H9 (cell line): ENCODE results near the gene SUPT3H. TPM values are rescaled to one million over a fixed set of nuclear protein-coding genes. Genes with fewer than 3 reads are reported as not detected.

Source experiments
- DNase-seq: peaks from one replicate; pipeline ENCODE4 v3.0.0-alpha.2; 2017
- H2AFZ ChIP-seq: one replicate; pipeline ENCODE4 v1.6.1; 2013; ENCODE audit warnings: mild to moderate bottlenecking, low read length, control low read depth, moderate library complexity
- H2AK5ac ChIP-seq: 2 replicates; pipeline ENCODE4 v1.6.1; 2013; ENCODE audit warnings: low read length, control low read depth, mixed read lengths; ENCODE audit not compliant: insufficient read length
- H2BK120ac ChIP-seq: one replicate; pipeline ENCODE4 v1.6.1; 2013; ENCODE audit warnings: low read depth, mild to moderate bottlenecking, low read length, control low read depth, inconsistent platforms; ENCODE audit not compliant: poor library complexity, severe bottlenecking
- H2BK12ac ChIP-seq: 2 replicates; pipeline ENCODE4 v1.6.1; 2013; ENCODE audit warnings: low read length, control low read depth, mixed read lengths, low read depth; ENCODE audit not compliant: insufficient read length
- H2BK15ac ChIP-seq: 2 replicates; pipeline ENCODE4 v1.6.1; 2013; ENCODE audit warnings: low read depth, low read length, control low read depth
- H2BK20ac ChIP-seq: one replicate; pipeline ENCODE4 v1.6.1; 2013; ENCODE audit warnings: low read depth, mild to moderate bottlenecking, low read length, control low read depth, inconsistent platforms; ENCODE audit not compliant: poor library complexity, severe bottlenecking
- H2BK5ac ChIP-seq: 2 replicates; pipeline ENCODE4 v1.6.1; 2013; ENCODE audit warnings: low read length, control low read depth, mixed read lengths; ENCODE audit not compliant: insufficient read length
- H3K14ac ChIP-seq: 2 replicates; pipeline ENCODE4 v1.6.1; 2013; ENCODE audit warnings: low read length, control low read depth; ENCODE audit not compliant: insufficient read depth
- H3K18ac ChIP-seq: 2 replicates; pipeline ENCODE4 v1.6.1; 2013; ENCODE audit warnings: low read depth, mild to moderate bottlenecking, mixed read lengths, low read length, control low read depth; ENCODE audit not compliant: insufficient read length
- H3K23ac ChIP-seq: 2 replicates; pipeline ENCODE4 v1.6.1; 2013; ENCODE audit warnings: low read length, control low read depth, mixed read lengths, low read depth; ENCODE audit not compliant: insufficient read length
- H3K23me2 ChIP-seq: 2 replicates; pipeline ENCODE4 v1.6.1; 2013; ENCODE audit warnings: low read depth, mild to moderate bottlenecking, mixed read lengths, low read length, control low read depth; ENCODE audit not compliant: insufficient read length, poor library complexity, severe bottlenecking
- H3K27ac ChIP-seq: 2 replicates; pipeline ENCODE4 v1.5.1; 2013; ENCODE audit warnings: low read length, control low read depth, mixed read lengths, low read depth; ENCODE audit not compliant: insufficient read length
- H3K27me3 ChIP-seq: 2 replicates; pipeline ENCODE4 v1.6.1; 2013; ENCODE audit warnings: low read length, control low read depth, inconsistent platforms; ENCODE audit not compliant: insufficient read depth
- H3K4ac ChIP-seq: 2 replicates; pipeline ENCODE4 v1.6.1; 2013; ENCODE audit warnings: low read depth, mild to moderate bottlenecking, control low read depth, inconsistent platforms, low read length, moderate library complexity
- H3K4me1 ChIP-seq: 2 replicates; pipeline ENCODE4 v1.6.1; 2013; ENCODE audit warnings: low read length, control low read depth, inconsistent platforms; ENCODE audit not compliant: insufficient read depth
- H3K4me2 ChIP-seq: 2 replicates; pipeline ENCODE4 v1.6.1; 2013; ENCODE audit warnings: low read length, control low read depth, mixed read lengths; ENCODE audit not compliant: insufficient read length, insufficient read depth
- H3K56ac ChIP-seq: 2 replicates; pipeline ENCODE4 v1.6.1; 2013; ENCODE audit warnings: low read depth, mild to moderate bottlenecking, mixed read lengths, low read length, control low read depth; ENCODE audit not compliant: insufficient read length
- H3K79me1 ChIP-seq: 2 replicates; pipeline ENCODE4 v1.6.1; 2013; ENCODE audit warnings: low read depth, mild to moderate bottlenecking, moderate library complexity, low read length, control low read depth, inconsistent platforms; ENCODE audit not compliant: insufficient read depth, poor library complexity, severe bottlenecking
- H3K79me2 ChIP-seq: 2 replicates; pipeline ENCODE4 v1.6.1; 2013; ENCODE audit warnings: low read length, control low read depth, inconsistent platforms; ENCODE audit not compliant: insufficient read depth
- H3K9ac ChIP-seq: 2 replicates; pipeline ENCODE4 v1.6.1; 2013; ENCODE audit warnings: low read length, control low read depth, mixed read lengths; ENCODE audit not compliant: insufficient read length; ENCODE audit errors: extremely low read depth
- H3K9me3 ChIP-seq: one replicate; pipeline ENCODE4 v1.6.1; 2013; ENCODE audit warnings: low read depth, low read length, inconsistent platforms; ENCODE audit not compliant: control insufficient read depth
- H3T11ph ChIP-seq: one replicate; pipeline ENCODE4 v1.6.1; 2013; ENCODE audit warnings: mild to moderate bottlenecking, low read length, control low read depth, inconsistent platforms
- H4K20me1 ChIP-seq: one replicate; pipeline ENCODE4 v1.6.1; 2013; ENCODE audit not compliant: control insufficient read depth, insufficient read length, insufficient read depth
- H4K5ac ChIP-seq: 2 replicates; pipeline ENCODE4 v1.6.1; 2013; ENCODE audit warnings: low read depth, mild to moderate bottlenecking, mixed read lengths, low read length, control low read depth; ENCODE audit not compliant: insufficient read length
- H4K8ac ChIP-seq: replicated peaks from 2 replicates; pipeline ENCODE4 v1.6.1; 2013; ENCODE audit warnings: low read length, control low read depth, mixed read lengths, low read depth; ENCODE audit not compliant: insufficient read length
- H4K91ac ChIP-seq: 2 replicates; pipeline ENCODE4 v1.6.1; 2013; ENCODE audit warnings: low read depth, mild to moderate bottlenecking, moderate library complexity, mixed read lengths, low read length, control low read depth; ENCODE audit not compliant: insufficient read length
- H3K27ac Mint-ChIP-seq, 3 experiments: 2 replicates in 2 of 3; 3 replicates in 1 of 3; pipeline ENCODE4 v1.8.0; 2020 to 2021; ENCODE audit warnings: mixed read lengths in 3 of 3, mild to moderate bottlenecking in 1 of 3, moderate library complexity in 1 of 3
- H3K27me3 Mint-ChIP-seq: 2 replicates; pipeline ENCODE4 v1.8.0; 2021; ENCODE audit warnings: low read depth, mild to moderate bottlenecking, moderate library complexity, mixed read lengths
- H3K36me3 Mint-ChIP-seq, 3 experiments: 2 replicates in 2 of 3; 3 replicates in 1 of 3; pipeline ENCODE4 v1.8.0; 2020 to 2021; ENCODE audit warnings: low read depth in 3 of 3, mixed read lengths in 3 of 3; ENCODE audit not compliant: insufficient read depth in 1 of 3
- H3K4me1 Mint-ChIP-seq, 2 experiments: 2 replicates each; pipeline ENCODE4 v1.8.0; 2020; ENCODE audit warnings: mixed read lengths in 2 of 2
- H3K4me3 Mint-ChIP-seq, 2 experiments: 2 replicates in 1 of 2; 3 replicates in 1 of 2; pipeline ENCODE4 v1.8.0; 2020 to 2021; ENCODE audit warnings: mild to moderate bottlenecking in 2 of 2, mixed read lengths in 2 of 2, moderate library complexity in 1 of 2
- H3K9me3 Mint-ChIP-seq, 2 experiments: 2 replicates in 1 of 2; 3 replicates in 1 of 2; pipeline ENCODE4 v1.8.0; 2020; ENCODE audit warnings: mild to moderate bottlenecking in 2 of 2, mixed read lengths in 2 of 2, moderate library complexity in 1 of 2
- WGBS: extraction: QIAGEN DNeasy Blood & Tissue Kit; methylation state at CpG from one replicate; pipeline ENCODE4 v1.1.7; 2013; ENCODE audit warnings: missing lambda C conversion rate, low lambda C conversion rate, mixed read lengths; ENCODE audit not compliant: insufficient read length; ENCODE audit errors: extremely low coverage; 5-methylcytosine and 5-hydroxymethylcytosine counted together
- total RNA-seq: library from RNA; stranded (reverse); gene quantifications from 2 replicates; pipeline ENCODE4 v1.2.1, GENCODE V29; 2021
- TF ChIP-seq, protein P1 (sequence below): fragments of 200-600 bp; sonication (generic); conservative IDR thresholded peaks from 3 replicates; pipeline ENCODE4 v1.8.0; 2021; ENCODE audit warnings: antibody characterized with exemption, mild to moderate bottlenecking

SUPT3H gene
- total RNA-seq, 1 experiment from 2014 or later, result 22.5 TPM

DNA sequence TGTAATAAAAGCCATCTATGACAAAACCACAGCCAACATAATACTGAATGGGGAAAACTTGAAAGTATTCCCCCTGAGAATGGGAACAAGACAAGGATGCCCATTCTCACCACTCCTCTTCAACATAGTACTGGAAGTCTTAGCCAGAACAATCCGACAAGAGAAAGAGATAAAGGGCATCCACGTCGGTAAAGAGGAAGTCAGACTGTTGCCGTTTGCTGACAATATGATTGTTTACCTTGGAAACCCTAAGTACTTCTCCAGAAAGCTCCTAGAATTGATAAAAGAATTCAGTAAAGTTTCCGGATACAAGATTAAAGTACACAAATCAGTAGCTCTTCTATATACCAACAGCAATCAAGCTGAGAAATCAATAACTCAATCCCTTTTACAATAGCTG, 63.6 kb downstream of the SUPT3H start:
- no peak overlapping the region for H2BK120ac ChIP-seq
- H3K9me3 ChIP-seq, result no peaks in the 10 kb centered on the region
- no peak overlapping the region for H2BK20ac ChIP-seq
- H4K20me1 ChIP-seq, result no peaks in the 10 kb centered on the region
- H2BK12ac ChIP-seq, result no peak overlapping the region
- no peaks in the 10 kb centered on the region for H3K4me1 ChIP-seq
- no CpG with 5 or more reads among the region's 5 CpGs for WGBS
- no peak overlapping the region for H3K27ac ChIP-seq
- H3T11ph ChIP-seq, result no peak overlapping the region
- no peak overlapping the region for H3K27ac Mint-ChIP-seq
- no peak overlapping the region for H2AFZ ChIP-seq
- no peak overlapping the region for H2AK5ac ChIP-seq
- H4K5ac ChIP-seq, result no peak overlapping the region
- H3K27me3 Mint-ChIP-seq, result no peaks in the 10 kb centered on the region
- no peak overlapping the region for H4K91ac ChIP-seq
- no peak overlapping the region for H3K9ac ChIP-seq
- H3K23me2 ChIP-seq, result no peaks in the 10 kb centered on the region
- H3K18ac ChIP-seq, result no peak overlapping the region
- no peak overlapping the region for H3K4me2 ChIP-seq
- TF ChIP-seq, protein P1, sequence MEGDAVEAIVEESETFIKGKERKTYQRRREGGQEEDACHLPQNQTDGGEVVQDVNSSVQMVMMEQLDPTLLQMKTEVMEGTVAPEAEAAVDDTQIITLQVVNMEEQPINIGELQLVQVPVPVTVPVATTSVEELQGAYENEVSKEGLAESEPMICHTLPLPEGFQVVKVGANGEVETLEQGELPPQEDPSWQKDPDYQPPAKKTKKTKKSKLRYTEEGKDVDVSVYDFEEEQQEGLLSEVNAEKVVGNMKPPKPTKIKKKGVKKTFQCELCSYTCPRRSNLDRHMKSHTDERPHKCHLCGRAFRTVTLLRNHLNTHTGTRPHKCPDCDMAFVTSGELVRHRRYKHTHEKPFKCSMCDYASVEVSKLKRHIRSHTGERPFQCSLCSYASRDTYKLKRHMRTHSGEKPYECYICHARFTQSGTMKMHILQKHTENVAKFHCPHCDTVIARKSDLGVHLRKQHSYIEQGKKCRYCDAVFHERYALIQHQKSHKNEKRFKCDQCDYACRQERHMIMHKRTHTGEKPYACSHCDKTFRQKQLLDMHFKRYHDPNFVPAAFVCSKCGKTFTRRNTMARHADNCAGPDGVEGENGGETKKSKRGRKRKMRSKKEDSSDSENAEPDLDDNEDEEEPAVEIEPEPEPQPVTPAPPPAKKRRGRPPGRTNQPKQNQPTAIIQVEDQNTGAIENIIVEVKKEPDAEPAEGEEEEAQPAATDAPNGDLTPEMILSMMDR, result no peak
- peaks cover 11 to 19% of the 10 kb centered on the region in 2 experiments for H3K9me3 Mint-ChIP-seq
- H2BK15ac ChIP-seq, result no peak overlapping the region
- H3K23ac ChIP-seq, result no peak overlapping the region
- H3K4me3 Mint-ChIP-seq, result no peak overlapping the region
- H3K4me1 Mint-ChIP-seq, result peaks cover 26 to 35% of the 10 kb centered on the region in 2 experiments
- no peaks in the 10 kb centered on the region for H3K27me3 ChIP-seq
- H3K79me1 ChIP-seq, result no peaks in the 10 kb centered on the region
- peaks cover 21 to 27% (median 26%) of the 10 kb centered on the region in 3 experiments for H3K36me3 Mint-ChIP-seq
- H3K79me2 ChIP-seq, result no peaks in the 10 kb centered on the region
- no peak overlapping the region for H3K14ac ChIP-seq
- no peak overlapping the region for H2BK5ac ChIP-seq
- no peak overlapping the region for H3K4ac ChIP-seq
- no peak overlapping the region for H3K56ac ChIP-seq
- DNase-seq, result no peak
- no peak overlapping the region for H4K8ac ChIP-seq
